Activated naive CD4-positive, alpha-beta T cell treated with anti-CD3 and anti-CD28 coated beads, Interleukin-2, amount 50 U/mL, for 16 hours (primary cell): ENCODE data around the gene PCGF6.
A peak's percentile ranks its signal among the peaks of the same experiment; 100 is the strongest.
"Not testable (repeated sequence)": the region's sequence is repeated elsewhere in the genome, so short reads cannot be mapped to it uniquely, and the experiment has no call there.

Experiments used
- DNase-seq: peaks from one replicate; pipeline ENCODE4 v3.0.0-alpha.2; 2020

PCGF6 gene

DNA sequence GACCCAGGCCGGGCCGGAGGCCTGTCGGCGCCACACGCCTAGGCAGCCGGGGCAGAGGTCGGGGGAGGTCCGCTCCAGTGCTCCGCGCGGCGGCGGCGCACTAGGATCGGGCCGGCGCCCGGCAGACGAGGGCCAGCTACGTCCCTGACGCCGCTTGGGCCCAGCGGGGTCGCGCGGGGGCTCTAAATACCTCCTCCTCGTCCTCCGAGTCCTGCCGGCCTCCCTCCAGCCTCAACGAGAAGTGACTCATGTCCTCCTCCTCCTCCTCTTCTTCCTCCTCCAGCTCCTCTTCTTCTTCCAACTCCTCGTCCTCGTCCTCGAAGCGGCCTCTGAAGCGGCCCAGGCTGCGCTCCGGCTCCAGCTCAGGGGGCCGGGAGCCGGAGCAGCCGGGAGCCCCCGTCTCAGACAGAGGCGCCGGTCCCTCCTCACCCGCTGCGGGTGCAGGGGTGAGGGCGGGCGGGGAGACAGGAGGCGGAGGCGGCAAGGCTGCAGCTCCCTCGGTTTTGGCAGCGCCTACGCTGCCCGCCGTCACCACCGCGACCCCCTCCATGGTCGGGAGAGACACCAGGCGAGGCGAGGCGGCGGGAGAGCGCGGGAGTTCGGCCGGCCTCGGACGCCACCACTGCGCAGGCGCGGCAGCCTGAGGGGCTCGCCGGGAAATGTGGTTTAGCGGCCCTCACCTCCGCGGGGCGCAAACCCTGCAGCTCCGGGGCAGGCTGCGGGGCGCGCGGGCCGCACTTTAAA, at the start of gene PCGF6:
Gene PCGF6, minus strand, starts transcription at position 624 of the 744 bp plus-strand sequence. Its CDS starts 74 bp downstream, at position 550.
- DNase-seq, result peak; percentile 73

DNA sequence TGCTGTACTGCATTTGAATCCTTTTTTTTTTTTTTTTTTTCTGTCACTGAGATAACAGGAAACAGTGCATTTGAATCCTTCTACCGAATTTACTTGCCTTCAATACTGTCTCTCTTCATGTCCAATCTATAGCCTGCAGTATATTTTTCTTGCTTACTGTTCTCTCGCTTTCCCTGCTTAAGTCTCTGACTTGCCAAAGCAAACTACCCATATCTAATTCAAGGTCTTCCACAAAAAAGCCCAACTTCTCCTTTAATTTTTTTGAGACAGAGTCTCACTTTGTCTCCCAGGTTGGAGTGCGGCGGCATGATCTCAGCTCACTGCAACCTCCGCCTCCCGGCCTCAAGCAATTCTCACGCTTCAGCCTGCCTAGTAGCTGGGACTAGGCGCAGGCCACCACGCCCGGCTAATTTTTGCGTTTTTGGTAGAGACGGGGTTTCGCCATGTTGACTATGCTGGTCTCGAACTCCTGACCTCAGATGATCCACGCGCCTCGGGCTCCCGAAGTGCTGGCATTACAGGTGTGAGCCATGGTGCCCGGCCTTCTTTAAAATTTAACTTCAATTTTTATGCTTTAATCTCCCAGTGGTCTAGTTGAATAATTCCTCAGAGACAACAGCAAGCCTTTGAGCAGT, 46.4 kb upstream of the PCGF6 start:
- no peak for DNase-seq

- no peak for DNase-seq
Measured at GRCh38 chr10:103396789-103397087, 45.8 kb upstream of the PCGF6 start.

DNA sequence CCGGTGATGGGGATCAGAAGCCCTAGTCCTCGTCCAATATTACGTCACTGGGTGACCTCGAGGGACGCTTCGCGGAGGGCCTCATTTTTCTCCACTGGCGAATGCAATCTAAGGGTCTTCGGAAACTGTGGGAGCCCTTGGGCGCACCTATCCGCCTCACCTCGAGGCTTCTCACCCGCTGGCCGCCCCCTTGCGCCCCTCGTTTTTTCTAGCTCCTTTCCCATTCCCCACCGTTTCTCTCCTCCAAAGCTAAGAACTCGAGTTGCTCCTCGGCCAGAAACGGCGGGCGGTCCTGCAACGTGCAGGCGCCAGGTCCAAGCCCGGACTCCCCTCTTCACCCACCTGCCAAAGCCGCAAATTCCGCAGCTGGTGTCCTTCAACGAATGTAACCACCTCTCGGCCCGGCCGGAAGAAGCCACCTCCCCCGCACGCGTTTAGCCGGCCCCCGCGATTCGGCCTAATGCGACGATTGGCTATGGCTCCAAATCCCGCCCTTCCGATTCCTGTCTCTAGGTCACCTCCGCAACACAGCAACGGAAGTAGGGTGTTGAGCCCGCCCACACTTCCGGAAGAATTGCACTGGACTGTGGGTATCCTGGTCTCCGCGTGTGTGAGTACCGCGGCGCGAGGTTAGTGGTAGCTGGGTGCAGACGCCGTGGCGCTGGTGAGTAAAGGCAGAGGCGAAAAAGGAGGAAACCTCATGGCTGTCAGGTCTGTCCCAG, 45.3 kb upstream of the PCGF6 start, which contains the start of the genes ATP5MK and PDCD11:
Gene ATP5MK, minus strand, starts transcription at position 409 of the 722 bp plus-strand sequence. CDS start 4,018 bp downstream, outside the sequence.
Gene PDCD11, plus strand, starts transcription at position 560 of the 722 bp plus-strand sequence. CDS start 1,801 bp downstream, outside the sequence.
- DNase-seq, result peak; percentile 96

DNA sequence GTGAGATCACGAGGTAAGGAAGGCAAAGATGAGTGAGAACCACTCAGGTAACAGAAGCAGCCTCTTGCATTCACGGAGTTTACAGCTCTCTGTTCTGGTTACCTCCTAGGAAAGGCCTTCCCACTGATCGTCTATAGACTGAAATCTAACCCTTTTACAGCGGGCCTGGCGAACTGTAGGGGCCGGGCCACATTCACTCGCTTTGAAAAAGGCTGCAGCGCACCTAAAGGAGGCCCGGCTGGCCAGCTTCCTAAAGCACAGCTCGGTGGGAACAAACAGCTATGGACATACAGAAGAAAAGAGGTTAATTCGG, 44.8 kb upstream of the PCGF6 start:
- no peak for DNase-seq

- no peak for DNase-seq
Measured at GRCh38 chr10:103394180-103394579, 43.2 kb upstream of the PCGF6 start.

DNA sequence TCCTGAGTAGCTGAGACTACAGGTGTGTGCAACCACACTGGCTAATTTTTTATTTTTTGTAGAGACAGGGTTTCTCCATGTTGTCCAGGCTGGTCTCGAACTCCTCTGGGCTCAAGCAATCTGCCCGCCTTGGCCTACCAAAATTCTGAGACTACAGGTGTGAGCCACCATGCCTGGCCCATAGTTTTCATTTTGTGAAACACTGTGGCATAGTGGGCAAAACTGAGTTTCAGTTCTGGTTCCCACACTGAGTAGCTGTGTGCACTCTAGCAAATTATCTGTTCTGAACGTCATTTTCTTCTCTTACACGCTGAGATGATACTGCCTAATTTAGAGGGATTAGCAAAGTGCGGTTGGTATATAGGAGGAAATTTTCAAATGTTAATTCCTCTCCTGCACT, 31.8 kb upstream of the PCGF6 start:
- DNase-seq, result no peak

DNA sequence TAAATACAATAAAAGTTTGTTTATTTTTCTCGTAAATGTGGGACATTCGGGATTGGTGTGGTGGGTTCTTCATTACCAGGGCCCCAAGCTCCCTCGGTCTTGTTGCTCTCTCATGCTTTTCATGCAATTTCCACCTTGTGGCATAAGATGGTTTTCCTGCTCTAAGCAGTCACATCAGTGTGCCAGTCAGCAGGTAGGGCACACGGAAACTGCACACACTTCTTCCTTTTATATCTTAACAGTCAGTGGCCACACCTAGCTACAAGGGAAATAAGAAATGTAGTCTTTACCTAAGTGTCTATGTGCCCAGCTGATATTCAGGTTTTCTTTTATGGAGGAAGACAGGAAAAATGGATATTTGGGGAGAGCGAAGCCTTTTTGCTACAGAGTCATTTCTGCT, 23.3 kb upstream of the PCGF6 start:
- DNase-seq, result no peak

GRCh38 chr10:103373544-103373943, 22.6 kb upstream of the PCGF6 start:
- no peak for DNase-seq

GRCh38 chr10:103367782-103368518, 17.0 kb upstream of the PCGF6 start, which contains the start of gene TAF5:
Gene TAF5 (plus strand): TSS chr10:103367976. CDS start chr10:103367990, 14 bp downstream.
- DNase-seq, result peak; percentile 89

- no peak for DNase-seq
Measured at GRCh38 chr10:103367379-103367781, 16.4 kb upstream of the PCGF6 start.

DNA sequence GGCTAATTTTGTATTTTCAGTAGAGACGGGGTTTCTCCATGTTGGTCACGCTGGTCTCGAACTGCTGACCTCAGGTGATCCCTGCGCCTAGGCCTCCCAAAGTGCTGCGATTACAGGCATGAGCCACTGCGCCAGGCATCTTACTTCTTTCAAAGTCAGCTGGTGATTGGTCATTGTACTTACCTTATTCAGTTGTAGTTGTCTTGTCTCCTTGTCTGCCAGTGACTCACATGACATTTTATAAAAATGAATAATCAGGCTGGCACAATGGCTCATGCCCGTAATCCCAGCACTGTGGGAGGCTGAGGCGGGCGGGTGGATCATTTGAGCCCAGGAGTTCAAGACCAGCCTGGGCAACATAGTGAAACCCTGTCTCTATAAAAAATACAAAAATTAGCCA, 9.9 kb upstream of the PCGF6 start:
- not testable (repeated sequence) for DNase-seq

DNA sequence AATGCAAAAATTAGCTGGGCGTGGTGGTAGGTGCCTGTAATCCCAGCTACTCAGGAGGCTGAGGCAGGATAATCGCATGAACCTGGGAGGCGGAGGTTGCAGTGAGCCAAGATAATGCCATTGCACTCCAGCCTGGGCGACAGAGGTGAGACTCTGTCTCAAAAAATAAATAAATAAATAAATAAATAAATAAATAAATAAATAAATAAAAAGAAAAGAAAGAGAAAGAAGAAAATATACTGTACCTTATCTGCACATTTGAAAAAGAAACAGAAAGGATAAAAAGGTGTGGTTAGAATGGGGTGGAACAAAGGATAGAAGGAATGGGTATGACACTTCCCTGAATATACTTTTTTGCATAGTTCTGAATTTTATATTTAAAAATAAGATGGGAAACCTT, 8.6 kb upstream of the PCGF6 start:
- DNase-seq, result not testable (repeated sequence)

- DNase-seq, result no peak
Measured at GRCh38 chr10:103355906-103356599, 5.1 kb upstream of the PCGF6 start.

DNA sequence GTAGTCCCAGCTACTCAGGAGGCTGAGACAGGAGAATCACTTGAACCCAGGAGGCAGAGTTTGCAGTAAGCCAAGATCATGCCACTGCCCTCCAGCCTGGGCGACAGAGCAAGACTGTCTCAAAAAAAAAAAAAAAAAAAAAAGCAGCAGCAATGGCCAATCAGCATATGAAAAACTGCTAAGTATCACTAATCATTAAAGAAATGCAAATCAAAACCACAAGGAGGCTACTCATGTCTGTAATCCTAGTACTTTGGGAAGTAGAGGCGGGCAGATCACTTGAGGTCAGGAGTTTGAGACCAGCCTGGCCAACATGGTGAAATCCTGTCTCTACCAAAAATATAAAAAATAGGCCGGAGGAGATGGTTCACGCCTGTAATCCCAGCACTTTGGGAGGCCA, 3.6 kb upstream of the PCGF6 start:
- DNase-seq, result not testable (repeated sequence)

- no peak for DNase-seq
Measured at GRCh38 chr10:103353281-103353680, 2.3 kb upstream of the PCGF6 start.

GRCh38 chr10:103350175-103350516, 794 bp downstream of the PCGF6 start:
- no peak for DNase-seq

GRCh38 chr10:103336370-103336769, 14.6 kb downstream of the PCGF6 start:
- no peak for DNase-seq

GRCh38 chr10:103334567-103334966, 16.4 kb downstream of the PCGF6 start:
- DNase-seq, result no peak

DNA sequence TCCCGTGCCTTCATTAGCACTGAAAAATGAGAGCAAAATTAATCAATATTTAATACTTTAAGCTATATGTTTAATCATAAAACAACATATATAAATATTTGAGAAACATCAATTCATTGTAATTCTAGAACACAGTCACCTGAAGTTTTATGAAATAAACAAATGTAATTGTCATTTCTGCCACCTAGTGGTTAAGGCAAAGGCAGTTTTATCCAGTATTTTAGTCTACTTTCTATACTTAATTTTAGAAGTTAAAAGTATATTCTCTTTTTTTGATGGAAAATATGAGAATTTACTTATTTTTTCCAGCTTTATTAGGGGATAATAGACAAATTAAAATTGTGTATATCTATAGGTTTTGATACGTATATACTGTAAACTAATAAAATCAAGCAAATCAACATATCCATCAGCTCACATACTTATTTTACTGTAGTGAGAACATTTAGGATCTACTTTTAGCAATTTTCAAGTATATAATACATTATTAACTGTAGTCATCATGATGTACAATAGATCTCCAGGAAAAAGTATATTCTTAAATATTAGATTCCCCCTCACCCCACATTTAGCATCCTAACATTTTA, 16.9 kb downstream of the PCGF6 start:
- DNase-seq, result no peak

DNA sequence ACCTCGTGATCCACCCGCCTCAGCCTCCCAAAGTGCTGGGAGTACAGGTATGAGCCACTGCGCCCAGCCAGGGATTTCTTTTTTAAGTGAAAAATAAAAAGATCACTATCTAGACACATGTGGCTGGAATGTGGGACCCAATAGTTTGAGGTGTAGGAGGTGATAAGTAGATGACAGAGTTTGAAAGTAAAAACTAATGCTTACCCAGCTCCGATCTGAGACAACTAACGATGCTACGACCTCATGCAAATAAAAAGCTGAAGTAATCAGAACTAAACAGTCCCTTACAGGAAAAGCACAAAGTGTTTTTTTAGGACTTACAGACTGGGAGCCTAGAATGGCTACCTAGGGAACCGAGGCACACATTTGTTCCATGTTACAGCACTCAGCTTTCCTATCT, 23.0 kb downstream of the PCGF6 start:
- DNase-seq, result no peak

DNA sequence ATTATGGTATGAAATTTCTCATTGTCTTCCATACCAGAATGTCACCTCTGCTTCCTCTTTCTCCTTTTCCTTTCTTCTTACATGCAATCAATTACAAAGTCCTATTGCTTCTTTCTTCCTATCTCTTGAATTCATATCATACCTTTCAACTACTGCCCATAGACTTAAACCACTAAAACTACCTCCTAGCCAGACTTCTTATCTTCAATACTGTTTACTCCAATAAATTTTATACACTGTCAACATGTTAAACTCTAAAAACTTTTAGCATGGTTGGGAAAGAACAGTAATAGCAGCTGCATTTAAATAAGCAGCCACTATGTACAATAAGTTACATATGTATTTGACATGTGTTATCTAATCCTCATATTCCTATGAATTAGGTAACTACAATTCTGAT, 34.9 kb downstream of the PCGF6 start:
- DNase-seq, result no peak
